ENCODE results near the gene HOXB1.

DNA sequence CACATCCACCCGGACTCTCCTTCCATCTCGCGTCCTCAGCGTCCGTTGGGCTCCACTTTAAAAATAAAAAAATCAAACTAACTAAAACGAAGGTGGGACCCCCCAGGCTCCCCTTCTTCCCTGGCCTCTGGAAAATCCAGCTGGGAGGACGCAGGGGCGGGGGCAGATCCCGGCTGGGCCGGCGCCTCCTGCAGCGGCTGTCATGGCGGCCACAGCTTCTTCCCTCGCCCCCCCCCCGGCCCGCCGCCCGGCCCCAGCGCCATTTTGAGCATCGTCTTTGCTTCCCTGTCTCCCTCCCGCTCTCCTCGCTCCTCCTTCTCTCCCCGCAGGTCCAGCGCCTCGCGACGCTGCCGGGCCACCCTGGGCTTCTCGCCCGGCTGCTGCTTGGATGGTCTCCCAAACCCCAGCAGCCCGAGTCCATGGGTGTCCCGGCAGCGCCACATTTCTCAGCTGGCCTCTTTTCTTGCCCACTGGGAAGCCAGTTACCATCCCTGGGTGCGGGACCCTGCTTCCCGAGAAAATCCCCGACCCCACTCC lies 10.8 kb upstream of the HOXB1 start:
- TF ChIP-seq, protein P1, sequence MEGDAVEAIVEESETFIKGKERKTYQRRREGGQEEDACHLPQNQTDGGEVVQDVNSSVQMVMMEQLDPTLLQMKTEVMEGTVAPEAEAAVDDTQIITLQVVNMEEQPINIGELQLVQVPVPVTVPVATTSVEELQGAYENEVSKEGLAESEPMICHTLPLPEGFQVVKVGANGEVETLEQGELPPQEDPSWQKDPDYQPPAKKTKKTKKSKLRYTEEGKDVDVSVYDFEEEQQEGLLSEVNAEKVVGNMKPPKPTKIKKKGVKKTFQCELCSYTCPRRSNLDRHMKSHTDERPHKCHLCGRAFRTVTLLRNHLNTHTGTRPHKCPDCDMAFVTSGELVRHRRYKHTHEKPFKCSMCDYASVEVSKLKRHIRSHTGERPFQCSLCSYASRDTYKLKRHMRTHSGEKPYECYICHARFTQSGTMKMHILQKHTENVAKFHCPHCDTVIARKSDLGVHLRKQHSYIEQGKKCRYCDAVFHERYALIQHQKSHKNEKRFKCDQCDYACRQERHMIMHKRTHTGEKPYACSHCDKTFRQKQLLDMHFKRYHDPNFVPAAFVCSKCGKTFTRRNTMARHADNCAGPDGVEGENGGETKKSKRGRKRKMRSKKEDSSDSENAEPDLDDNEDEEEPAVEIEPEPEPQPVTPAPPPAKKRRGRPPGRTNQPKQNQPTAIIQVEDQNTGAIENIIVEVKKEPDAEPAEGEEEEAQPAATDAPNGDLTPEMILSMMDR (IDR thresholded peaks at IDR 0.05; ENCODE audit: low read length), result no peak
- no peak for TF ChIP-seq EZH2 (IDR thresholded peaks at IDR 0.05; ENCODE audit: borderline replicate concordance, low read length)
